SK-N-SH (cell line): ENCODE results near the gene PCDHGA5. TPM values are rescaled to one million over a fixed set of nuclear protein-coding genes. Genes with fewer than 3 reads are reported as not detected.
"Not testable (repeated sequence)": the region's sequence is repeated elsewhere in the genome, so short reads cannot be mapped to it uniquely, and the experiment has no call there.

Experiments
- CTCF ChIA-PET: fragments of 300-600, 350-600 bp; formaldehyde crosslinking; extraction: SDS; loops from one replicate; lab custom pipeline; 2021; lab: Yijun Ruan, JAX
- POLR2A ChIA-PET: fragments of 350-600 bp; sonication (Branson Sonifier 250); formaldehyde crosslinking; extraction: SDS; loops from one replicate; lab custom pipeline; 2020; ENCODE audit warnings: antibody characterized with exemption, inconsistent platforms; lab: Yijun Ruan, JAX
- DNase-seq: peaks from one replicate; pipeline ENCODE4 v3.0.0; 2012
- H2AFZ ChIP-seq: fragments of 200-600 bp; sonication (generic); 2 replicates; pipeline ENCODE4 v1.8.1; 2016; ENCODE audit warnings: antibody characterized with exemption, mild to moderate bottlenecking, low read depth
- H3F3A ChIP-seq: fragments of 200-600 bp; sonication (generic); replicated peaks from 2 replicates; pipeline ENCODE3; 2016; ENCODE audit warnings: antibody characterized with exemption, mild to moderate bottlenecking; ENCODE audit not compliant: insufficient read depth
- H3K27ac ChIP-seq, 2 experiments: fragments of 200-500 bp in 1 of 2; fragments of 200-600 bp in 1 of 2; sonication (Bioruptor generic) in 1 of 2; sonication (generic), shearing (Covaris generic) in 1 of 2; 2 replicates each; pipeline versions ENCODE4 v1.5.1 to v1.6.1; 2014 to 2016; ENCODE audit warnings: low read depth in 2 of 2, inconsistent platforms in 1 of 2, low read length in 1 of 2, mild to moderate bottlenecking in 1 of 2, mixed read lengths in 1 of 2
- H3K27me3 ChIP-seq: fragments of 200-600 bp; sonication (generic), shearing (Covaris generic); 2 replicates; pipeline ENCODE4 v1.6.1; 2016; ENCODE audit warnings: mixed run types; ENCODE audit not compliant: insufficient read depth
- H3K36me3 ChIP-seq, 2 experiments: fragments of 200-500 bp in 1 of 2; fragments of 200-600 bp in 1 of 2; sonication (Bioruptor generic) in 1 of 2; sonication (generic) in 1 of 2; replicated peaks in 1 of 2; 2 replicates each; pipeline versions ENCODE3 to v1.5.1; 2014 to 2016; ENCODE audit warnings: low read length in 1 of 2, mild to moderate bottlenecking in 1 of 2; ENCODE audit not compliant: insufficient read depth in 2 of 2, control insufficient read depth in 1 of 2
- H3K4me1 ChIP-seq, 2 experiments: fragments of 200-500 bp in 1 of 2; fragments of 200-600 bp in 1 of 2; sonication (Bioruptor generic) in 1 of 2; sonication (generic), shearing (Covaris generic) in 1 of 2; 2 replicates each; pipeline versions ENCODE4 v1.5.1 to v1.6.1; 2014 to 2016; ENCODE audit warnings: low read depth in 1 of 2, low read length in 1 of 2, mixed run types in 1 of 2; ENCODE audit not compliant: insufficient read depth in 2 of 2, control insufficient read depth in 1 of 2
- H3K4me2 ChIP-seq: fragments of 200-600 bp; sonication (generic), shearing (Covaris generic); 2 replicates; pipeline ENCODE4 v1.6.1; 2017; ENCODE audit warnings: mixed run types
- H3K4me3 ChIP-seq, 2 experiments: fragments of 200-500 bp in 1 of 2; fragments of 200-600 bp in 1 of 2; sonication (Bioruptor generic) in 1 of 2; sonication (generic), shearing (Covaris generic) in 1 of 2; 2 replicates each; pipeline versions ENCODE4 v1.5.1 to v1.8.1; 2014 to 2016; ENCODE audit warnings: low read depth in 2 of 2, inconsistent platforms in 1 of 2, low read length in 1 of 2, mild to moderate bottlenecking in 1 of 2, mixed read lengths in 1 of 2, moderate library complexity in 1 of 2
- H3K79me2 ChIP-seq: fragments of 200-600 bp; sonication (generic); 2 replicates; pipeline ENCODE4 v1.8.1; 2017; ENCODE audit warnings: mild to moderate bottlenecking; ENCODE audit not compliant: insufficient read depth
- H3K9ac ChIP-seq: fragments of 200-600 bp; sonication (generic); 2 replicates; pipeline ENCODE4 v1.6.1; 2017; ENCODE audit warnings: mixed run types
- H3K9me2 ChIP-seq: fragments of 200-600 bp; sonication (generic); 2 replicates; pipeline ENCODE4 v1.6.1; 2017; ENCODE audit warnings: mixed run types
- H3K9me3 ChIP-seq: fragments of 200-600 bp; sonication (generic); 2 replicates; pipeline ENCODE4 v1.6.1; 2017; ENCODE audit warnings: mixed run types, mild to moderate bottlenecking, moderate library complexity
- H4K20me1 ChIP-seq: fragments of 200-600 bp; sonication (generic); 2 replicates; pipeline ENCODE4 v1.6.1; 2017; ENCODE audit warnings: mild to moderate bottlenecking, mixed run types; ENCODE audit not compliant: insufficient read depth
- WGBS: methylation state at CpG from one replicate; pipeline ENCODE4 v1.1.6; 2017; ENCODE audit warnings: low lambda C conversion rate; 5-methylcytosine and 5-hydroxymethylcytosine counted together
- polyA plus RNA-seq, 3 experiments: library from polyadenylated mRNA; depleted of rRNA; stranded (reverse); fragments of >200 nt; gene quantifications; 2 replicates each; pipeline ENCODE4 v1.2.3, GENCODE V29; 2012

PCDHGA5 gene
- polyA plus RNA-seq, 1 of the 3 experiments (the other 2 are of a cell fraction), result 0.71 TPM

GRCh38 chr5:141414548-141415274 is 50.7 kb downstream of the PCDHGA5 start:
- 86% methylated on average over 25 of the region's 46 CpGs for WGBS
- DNase-seq, H3K4me3 ChIP-seq, H3K4me2 ChIP-seq, H2AFZ ChIP-seq, H3K27ac ChIP-seq, POLR2A ChIA-PET, H3K27me3 ChIP-seq, H3K4me1 ChIP-seq, H4K20me1 ChIP-seq, H3K9me2 ChIP-seq, H3K9ac ChIP-seq, H3K9me3 ChIP-seq, H3K79me2 ChIP-seq, H3K36me3 ChIP-seq, H3F3A ChIP-seq: not testable (repeated sequence)
- CTCF ChIA-PET, result interaction anchor here (0.7 to 2.5 kb wide), 3 partner anchors 9 to 149 kb away, joined by 3 to 9 read pairs (median 5); no protein-coding TSS in a partner anchor

DNA sequence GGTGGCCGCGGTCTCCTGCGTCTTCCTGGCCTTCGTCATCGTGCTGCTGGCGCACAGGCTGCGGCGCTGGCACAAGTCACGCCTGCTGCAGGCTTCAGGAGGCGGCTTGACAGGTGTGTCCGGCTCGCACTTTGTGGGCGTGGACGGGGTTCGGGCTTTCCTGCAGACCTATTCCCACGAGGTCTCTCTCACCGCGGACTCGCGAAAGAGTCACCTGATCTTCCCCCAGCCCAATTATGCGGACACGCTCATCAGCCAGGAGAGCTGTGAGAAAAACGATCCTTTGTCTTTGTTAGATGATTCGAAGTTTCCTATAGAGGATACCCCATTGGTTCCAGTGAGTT is 51.3 kb downstream of the PCDHGA5 start:
- DNase-seq, H3K27me3 ChIP-seq, H2AFZ ChIP-seq, H3F3A ChIP-seq, CTCF ChIA-PET, H3K4me3 ChIP-seq, H3K9ac ChIP-seq, H3K9me2 ChIP-seq, H3K36me3 ChIP-seq, H3K27ac ChIP-seq, POLR2A ChIA-PET, H3K9me3 ChIP-seq, H3K4me1 ChIP-seq, H3K4me2 ChIP-seq, H4K20me1 ChIP-seq: not testable (repeated sequence)
- peaks cover 12% of the 10 kb centered on the region; the same call in 1 of the 2 replicates for H3K79me2 ChIP-seq
- WGBS, result 89% methylated on average over 22 of the region's 24 CpGs

Other genes with a start within 250 kb of the PCDHGA5 start
- gene PCDHB4, start 242.3 kb upstream of the PCDHGA5 start, polyA plus RNA-seq (2012; rRNA removed), result 0.36 and 0.51 TPM in 2 replicates
- 0.08 and 0.10 TPM in 2 replicates for gene PCDHB5, start 229.0 kb upstream of the PCDHGA5 start, polyA plus RNA-seq (2012; rRNA removed)
- gene PCDHB6, start 214.1 kb upstream of the PCDHGA5 start, polyA plus RNA-seq (2012; rRNA removed), result 3.9 and 5.0 TPM in 2 replicates
- 1.5 and 1.7 TPM in 2 replicates for gene PCDHB7, start 191.5 kb upstream of the PCDHGA5 start, polyA plus RNA-seq (2012; rRNA removed)
- 3.0 and 3.4 TPM in 2 replicates for gene PCDHB8, start 186.4 kb upstream of the PCDHGA5 start, polyA plus RNA-seq (2012; rRNA removed)
- 2.3 and 2.7 TPM in 2 replicates for gene PCDHB16, start 181.8 kb upstream of the PCDHGA5 start, polyA plus RNA-seq (2012; rRNA removed)
- 1.4 and 2.4 TPM in 2 replicates for gene PCDHB9, start 177.0 kb upstream of the PCDHGA5 start, polyA plus RNA-seq (2012; rRNA removed)
- gene PCDHB10, start 171.8 kb upstream of the PCDHGA5 start, polyA plus RNA-seq (2012; rRNA removed), result 1.4 and 1.5 TPM in 2 replicates
- gene PCDHB11, start 164.5 kb upstream of the PCDHGA5 start, polyA plus RNA-seq (2012; rRNA removed), result 0.41 and 0.61 TPM in 2 replicates
- 1.9 and 2.0 TPM in 2 replicates for gene PCDHB12, start 155.4 kb upstream of the PCDHGA5 start, polyA plus RNA-seq (2012; rRNA removed)
- 0.85 and 0.88 TPM in 2 replicates for gene PCDHB13, start 150.2 kb upstream of the PCDHGA5 start, polyA plus RNA-seq (2012; rRNA removed)
- gene PCDHB14, start 140.8 kb upstream of the PCDHGA5 start, polyA plus RNA-seq (2012; rRNA removed), result 9.7 and 10.6 TPM in 2 replicates
- 0.99 and 1.3 TPM in 2 replicates for gene PCDHB15, start 118.8 kb upstream of the PCDHGA5 start, polyA plus RNA-seq (2012; rRNA removed)
- gene SLC25A2, start 60.1 kb upstream of the PCDHGA5 start, polyA plus RNA-seq (2012; rRNA removed), result not detected in 2 replicates
- 30.6 and 38.7 TPM in 2 replicates for gene TAF7, start 43.4 kb upstream of the PCDHGA5 start, polyA plus RNA-seq (2012; rRNA removed)
- 1.2 and 1.6 TPM in 2 replicates for gene PCDHGA1, start 33.6 kb upstream of the PCDHGA5 start, polyA plus RNA-seq (2012; rRNA removed)
- gene PCDHGA2, start 25.4 kb upstream of the PCDHGA5 start, polyA plus RNA-seq (2012; rRNA removed), result 1.4 and 1.5 TPM in 2 replicates
- 0.33 and 0.45 TPM in 2 replicates for gene PCDHGA3, start 20.3 kb upstream of the PCDHGA5 start, polyA plus RNA-seq (2012; rRNA removed)
- 0.63 and 0.77 TPM in 2 replicates for gene PCDHGB1, start 14.1 kb upstream of the PCDHGA5 start, polyA plus RNA-seq (2012; rRNA removed)
- gene PCDHGA4, start 9.1 kb upstream of the PCDHGA5 start, polyA plus RNA-seq (2012; rRNA removed), result 1.8 and 2.2 TPM in 2 replicates
- 3.7 and 4.5 TPM in 2 replicates for gene PCDHGB2, start 4.2 kb upstream of the PCDHGA5 start, polyA plus RNA-seq (2012; rRNA removed)
- 0.53 and 0.63 TPM in 2 replicates for gene PCDHGB3, start 6.1 kb downstream of the PCDHGA5 start, polyA plus RNA-seq (2012; rRNA removed)
- 1.4 TPM in 2 replicates for gene PCDHGA6, start 9.7 kb downstream of the PCDHGA5 start, polyA plus RNA-seq (2012; rRNA removed)
- gene PCDHGA7, start 18.6 kb downstream of the PCDHGA5 start, polyA plus RNA-seq (2012; rRNA removed), result 3.4 and 7.8 TPM in 2 replicates
- 0.37 and 0.64 TPM in 2 replicates for gene PCDHGB4, start 23.5 kb downstream of the PCDHGA5 start, polyA plus RNA-seq (2012; rRNA removed)
- 0.06 and 0.12 TPM in 2 replicates for gene PCDHGA8, start 28.5 kb downstream of the PCDHGA5 start, polyA plus RNA-seq (2012; rRNA removed)
- 0.08 and 0.15 TPM in 2 replicates for gene PCDHGB5, start 33.8 kb downstream of the PCDHGA5 start, polyA plus RNA-seq (2012; rRNA removed)
- 0.13 and 0.16 TPM in 2 replicates for gene PCDHGA9, start 38.6 kb downstream of the PCDHGA5 start, polyA plus RNA-seq (2012; rRNA removed)
- gene PCDHGB6, start 43.9 kb downstream of the PCDHGA5 start, polyA plus RNA-seq (2012; rRNA removed), result 0.13 and 0.18 TPM in 2 replicates
- gene PCDHGA10, start 48.8 kb downstream of the PCDHGA5 start, polyA plus RNA-seq (2012; rRNA removed), result 1.6 and 2.0 TPM in 2 replicates
- gene PCDHGB7, start 53.5 kb downstream of the PCDHGA5 start, polyA plus RNA-seq (2012; rRNA removed), result 14.2 and 19.1 TPM in 2 replicates
- gene PCDHGA11, start 56.9 kb downstream of the PCDHGA5 start, polyA plus RNA-seq (2012; rRNA removed), result 0.18 and 0.23 TPM in 2 replicates
- 0.03 and 0.05 TPM in 2 replicates for gene PCDHGA12, start 66.3 kb downstream of the PCDHGA5 start, polyA plus RNA-seq (2012; rRNA removed)
- gene PCDHGC3, start 111.8 kb downstream of the PCDHGA5 start, polyA plus RNA-seq (2012; rRNA removed), result 55.8 and 97.0 TPM in 2 replicates
- gene PCDHGC4, start 120.9 kb downstream of the PCDHGA5 start, polyA plus RNA-seq (2012; rRNA removed), result 0.53 and 0.78 TPM in 2 replicates
- gene PCDHGC5, start 124.9 kb downstream of the PCDHGA5 start, polyA plus RNA-seq (2012; rRNA removed), result 1.9 and 2.0 TPM in 2 replicates